HepG2 (cell line): ENCODE data around the gene GJD4.

ENCODE experiments used
- CEBPG ChIP-seq: IDR thresholded peaks from 2 replicates; pipeline ENCODE4 v1.6.1; 2016
- POLR2A ChIP-seq, 2 experiments: IDR thresholded peaks; 2 replicates each; pipeline ENCODE4 v1.6.1; 2011; ENCODE audit warnings: low read depth in 2 of 2, low read length in 2 of 2, mild to moderate bottlenecking in 1 of 2, moderate library complexity in 1 of 2; ENCODE audit not compliant: insufficient read depth in 1 of 2
- POLR2AphosphoS2 ChIP-seq: IDR thresholded peaks from 2 replicates; pipeline ENCODE4 v1.6.1; 2011; ENCODE audit warnings: low read depth, low read length, improper control_type of control experiment
- TF ChIP-seq, protein P1 (sequence below): sonication (generic); formaldehyde crosslinking; IDR thresholded peaks from 2 replicates; pipeline ENCODE4 v1.5.0; 2020; ENCODE audit warnings: mild to moderate bottlenecking, missing genetic modification reagents, moderate library complexity

GRCh38 chr10:35577926-35578617 lies 27.1 kb upstream of the GJD4 start:
- TF ChIP-seq POLR2AphosphoS2 (no peak), POLR2A (IDR thresholded peaks at IDR 0.05; ENCODE audit: insufficient read depth in 1 of 2, low read depth in 2 of 2, low read length in 2 of 2) (no peak), CEBPG (CRISPR knock-in tag) (no peak)
- TF ChIP-seq, protein P1, sequence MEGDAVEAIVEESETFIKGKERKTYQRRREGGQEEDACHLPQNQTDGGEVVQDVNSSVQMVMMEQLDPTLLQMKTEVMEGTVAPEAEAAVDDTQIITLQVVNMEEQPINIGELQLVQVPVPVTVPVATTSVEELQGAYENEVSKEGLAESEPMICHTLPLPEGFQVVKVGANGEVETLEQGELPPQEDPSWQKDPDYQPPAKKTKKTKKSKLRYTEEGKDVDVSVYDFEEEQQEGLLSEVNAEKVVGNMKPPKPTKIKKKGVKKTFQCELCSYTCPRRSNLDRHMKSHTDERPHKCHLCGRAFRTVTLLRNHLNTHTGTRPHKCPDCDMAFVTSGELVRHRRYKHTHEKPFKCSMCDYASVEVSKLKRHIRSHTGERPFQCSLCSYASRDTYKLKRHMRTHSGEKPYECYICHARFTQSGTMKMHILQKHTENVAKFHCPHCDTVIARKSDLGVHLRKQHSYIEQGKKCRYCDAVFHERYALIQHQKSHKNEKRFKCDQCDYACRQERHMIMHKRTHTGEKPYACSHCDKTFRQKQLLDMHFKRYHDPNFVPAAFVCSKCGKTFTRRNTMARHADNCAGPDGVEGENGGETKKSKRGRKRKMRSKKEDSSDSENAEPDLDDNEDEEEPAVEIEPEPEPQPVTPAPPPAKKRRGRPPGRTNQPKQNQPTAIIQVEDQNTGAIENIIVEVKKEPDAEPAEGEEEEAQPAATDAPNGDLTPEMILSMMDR (CRISPR knock-in tag), result no peak
